ENCODE data around the gene FAM13B.
"Not testable (repeated sequence)": the region's sequence is repeated elsewhere in the genome, so short reads cannot be mapped to it uniquely, and the experiment has no call there.

Gene FAM13B

DNA sequence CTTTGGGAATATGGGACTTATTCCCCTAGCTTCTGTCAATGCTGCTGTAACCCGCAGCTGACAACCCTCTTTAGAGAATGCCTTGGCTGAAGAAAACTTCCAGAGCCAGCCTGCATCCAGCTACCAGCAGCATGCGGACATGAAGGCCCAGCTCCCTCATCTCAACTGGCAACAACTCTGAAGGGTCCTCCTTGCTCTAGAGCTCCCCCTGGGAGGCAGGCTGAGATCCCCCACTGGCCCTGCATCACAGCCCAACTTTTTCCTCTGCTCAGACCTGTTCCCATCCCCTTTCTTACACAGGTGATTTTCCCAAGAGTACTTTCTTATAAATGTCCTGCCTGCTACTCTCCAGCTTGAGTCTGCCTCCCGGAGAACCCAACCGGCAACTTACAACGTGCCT lies 32.2 kb upstream of the FAM13B start:
- no peak overlapping the region for H3K4me3 ChIP-seq (ENCODE audit: low read length)
- no peak for DNase-seq (ENCODE audit: low read depth)
- TF ChIP-seq, protein P1, sequence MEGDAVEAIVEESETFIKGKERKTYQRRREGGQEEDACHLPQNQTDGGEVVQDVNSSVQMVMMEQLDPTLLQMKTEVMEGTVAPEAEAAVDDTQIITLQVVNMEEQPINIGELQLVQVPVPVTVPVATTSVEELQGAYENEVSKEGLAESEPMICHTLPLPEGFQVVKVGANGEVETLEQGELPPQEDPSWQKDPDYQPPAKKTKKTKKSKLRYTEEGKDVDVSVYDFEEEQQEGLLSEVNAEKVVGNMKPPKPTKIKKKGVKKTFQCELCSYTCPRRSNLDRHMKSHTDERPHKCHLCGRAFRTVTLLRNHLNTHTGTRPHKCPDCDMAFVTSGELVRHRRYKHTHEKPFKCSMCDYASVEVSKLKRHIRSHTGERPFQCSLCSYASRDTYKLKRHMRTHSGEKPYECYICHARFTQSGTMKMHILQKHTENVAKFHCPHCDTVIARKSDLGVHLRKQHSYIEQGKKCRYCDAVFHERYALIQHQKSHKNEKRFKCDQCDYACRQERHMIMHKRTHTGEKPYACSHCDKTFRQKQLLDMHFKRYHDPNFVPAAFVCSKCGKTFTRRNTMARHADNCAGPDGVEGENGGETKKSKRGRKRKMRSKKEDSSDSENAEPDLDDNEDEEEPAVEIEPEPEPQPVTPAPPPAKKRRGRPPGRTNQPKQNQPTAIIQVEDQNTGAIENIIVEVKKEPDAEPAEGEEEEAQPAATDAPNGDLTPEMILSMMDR (conservative IDR thresholded peaks at IDR 0.05; ENCODE audit: low read length): peak; percentile 31

- TF ChIP-seq, protein P1 (conservative IDR thresholded peaks at IDR 0.05; ENCODE audit: low read length): no peak
- no peak overlapping the region for H3K4me3 ChIP-seq (ENCODE audit: low read length)
- peak; percentile 31 for DNase-seq (ENCODE audit: low read depth)
Measured at GRCh38 chr5:138064526-138064925, 31.6 kb upstream of the FAM13B start.

DNA sequence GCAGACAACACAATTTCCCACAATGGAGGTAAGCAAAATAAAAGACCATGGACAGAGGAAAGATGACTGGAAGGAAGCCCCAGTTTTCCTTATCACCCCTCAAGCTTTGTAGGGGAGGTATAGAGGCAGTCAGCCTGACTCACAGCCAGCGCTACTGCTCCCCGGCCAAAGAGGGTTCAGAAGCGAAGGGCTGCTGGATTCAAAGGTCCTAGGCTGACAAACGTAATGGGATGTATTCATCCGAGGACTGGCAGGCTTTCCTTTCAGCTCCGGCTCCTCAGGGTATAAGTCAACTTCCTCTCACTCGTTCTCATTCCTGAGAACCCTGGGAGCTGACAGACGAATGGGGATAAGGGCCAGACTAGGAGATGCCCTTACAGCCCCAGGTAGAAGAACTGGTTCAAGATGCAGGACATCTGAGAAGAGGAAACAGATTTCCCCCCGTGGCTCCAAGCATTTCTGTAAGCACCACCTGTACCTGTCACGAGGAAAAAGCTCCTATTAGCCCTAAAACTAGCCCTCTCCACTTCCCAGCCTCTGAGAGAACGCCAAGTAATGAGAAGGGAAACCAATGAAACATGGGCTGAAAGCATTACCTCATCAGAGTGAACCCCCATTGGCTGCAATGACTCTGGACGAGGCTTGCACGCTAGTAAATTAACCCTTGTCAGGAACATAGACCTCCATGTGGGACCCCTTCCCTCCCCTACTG lies 22.1 kb upstream of the FAM13B start:
- DNase-seq (ENCODE audit: low read depth): no peak
- H3K4me3 ChIP-seq (ENCODE audit: low read length): no peak overlapping the region
- TF ChIP-seq, protein P1 (conservative IDR thresholded peaks at IDR 0.05; ENCODE audit: low read length): no peak

GRCh38 chr5:138054206-138054605 lies 21.3 kb upstream of the FAM13B start:
- no peak for DNase-seq (ENCODE audit: low read depth)
- H3K4me3 ChIP-seq (ENCODE audit: low read length): no peak overlapping the region
- TF ChIP-seq, protein P1 (conservative IDR thresholded peaks at IDR 0.05; ENCODE audit: low read length): no peak

- TF ChIP-seq, protein P1 (conservative IDR thresholded peaks at IDR 0.05; ENCODE audit: low read length): no peak
- no peak for DNase-seq (ENCODE audit: low read depth)
- no peak overlapping the region for H3K4me3 ChIP-seq (ENCODE audit: low read length)
Measured at GRCh38 chr5:138053554-138053953, 20.7 kb upstream of the FAM13B start.

DNA sequence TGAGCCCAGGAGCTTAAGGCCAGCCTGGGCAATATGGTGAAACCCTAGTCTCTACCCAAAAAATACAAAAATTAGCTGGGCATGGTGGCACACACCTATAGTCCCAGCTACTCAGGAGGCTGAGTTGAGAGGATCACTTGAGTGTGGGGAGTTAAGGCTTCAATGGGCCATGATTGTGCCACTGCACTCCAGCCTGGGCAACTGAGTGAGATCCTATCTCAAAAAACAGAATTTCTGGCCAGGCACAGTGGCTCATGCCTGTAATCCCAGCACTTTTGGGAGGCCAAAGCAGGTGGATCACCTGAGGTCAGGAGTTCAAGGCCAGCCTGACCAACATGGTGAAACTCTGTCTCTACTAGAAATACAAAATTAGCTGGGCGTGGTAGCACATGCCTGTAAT lies 19.8 kb upstream of the FAM13B start:
- not testable (repeated sequence) for DNase-seq (ENCODE audit: low read depth); H3K4me3 ChIP-seq (ENCODE audit: low read length)

- TF ChIP-seq, protein P1 (conservative IDR thresholded peaks at IDR 0.05; ENCODE audit: low read length): no peak
- no peak overlapping the region for H3K4me3 ChIP-seq (ENCODE audit: low read length)
- DNase-seq (ENCODE audit: low read depth): no peak
Measured at GRCh38 chr5:138051441-138052296, 18.8 kb upstream of the FAM13B start.

DNA sequence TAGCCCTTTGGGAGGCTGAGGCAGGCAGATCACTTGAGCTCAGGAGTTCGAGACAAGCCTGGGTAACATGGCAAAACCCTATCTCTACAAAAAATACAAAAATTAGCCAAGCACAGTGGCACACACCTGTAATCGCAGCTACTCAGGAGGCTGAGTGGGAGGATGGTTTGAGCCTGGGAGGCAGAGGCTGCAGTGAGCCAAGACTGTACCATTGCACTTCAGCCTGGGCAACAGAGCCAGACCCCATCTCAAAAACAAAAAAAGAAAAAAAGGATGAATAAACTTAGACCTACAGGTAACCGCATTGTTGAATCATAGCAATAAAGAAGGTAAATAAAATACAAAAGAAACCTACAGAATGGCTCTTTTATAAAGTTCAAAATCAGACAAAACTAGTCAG lies 12.4 kb upstream of the FAM13B start:
- H3K4me3 ChIP-seq (ENCODE audit: low read length); DNase-seq (ENCODE audit: low read depth): not testable (repeated sequence)
